ENCODE measurements around the gene PCDH1. TPM values are rescaled to one million over a fixed set of nuclear protein-coding genes. Genes with fewer than 3 reads are reported as not detected.
A peak's percentile ranks its signal among the peaks of the same experiment; 100 is the strongest.

PCDH1 gene
- total RNA-seq, 1 experiment from 2014 or later = 127 TPM

DNA sequence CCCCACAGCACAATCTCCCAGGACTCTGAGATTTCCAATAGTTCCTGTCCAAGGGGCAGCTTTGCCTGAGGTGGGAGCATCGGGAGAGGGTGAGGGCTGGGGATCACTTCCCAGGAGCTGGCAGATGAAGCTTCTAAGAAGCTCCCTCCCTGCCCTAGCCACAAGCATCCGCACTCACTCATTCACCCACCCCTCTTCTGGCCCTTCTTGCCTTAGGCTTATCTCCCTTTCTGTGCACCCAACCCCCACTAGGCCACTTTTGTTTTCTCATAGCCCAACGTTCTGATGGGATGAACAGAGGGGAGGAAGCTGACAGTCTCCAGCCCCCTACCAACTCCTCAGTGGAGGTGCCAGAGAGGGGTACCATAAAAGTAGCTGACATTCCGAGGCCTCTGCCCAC is 3.7 kb upstream of the PCDH1 start:
- no peak overlapping the region for H3K56ac ChIP-seq (ENCODE audit: insufficient read length, low read depth, low read length)
- no peak overlapping the region for H3K14ac ChIP-seq (ENCODE audit: insufficient read depth, low read length)
- no peaks in the 10 kb centered on the region for H4K20me1 ChIP-seq (ENCODE audit: control insufficient read depth, insufficient read depth, insufficient read length)
- H3K23ac ChIP-seq (ENCODE audit: insufficient read length, low read depth, low read length) = no peak overlapping the region
- H3T11ph ChIP-seq (ENCODE audit: low read length) = no peak overlapping the region
- Mint-ChIP-seq H3K36me3 (ENCODE audit: insufficient read depth in 1 of 3, low read depth in 3 of 3) (peaks cover 6 to 8% (median 6%) of the 10 kb centered on the region in 3 experiments), H3K27me3 (ENCODE audit: low read depth) (peaks cover 25% of the 10 kb centered on the region), H3K4me3 (peak overlapping the region; percentile 62 to 75), H3K4me1 (peaks cover 52 to 53% of the 10 kb centered on the region in 2 experiments), H3K27ac (peak overlapping the region in 1 of 3 experiments; percentile 81; a peak in 1 of 7 replicates), H3K9me3 (no peaks in the 10 kb centered on the region; a peak in 2 of 5 replicates)
- no peaks in the 10 kb centered on the region; the same call in 1 of the 2 replicates for H3K27me3 ChIP-seq (ENCODE audit: insufficient read depth, low read length)
- H3K79me2 ChIP-seq (ENCODE audit: insufficient read depth, low read length) = peaks cover 10% of the 10 kb centered on the region
- no peak overlapping the region for H3K18ac ChIP-seq (ENCODE audit: insufficient read length, low read depth, low read length)
- DNase-seq = peak; percentile 51
- H3K4me1 ChIP-seq (ENCODE audit: insufficient read depth, low read length) = peaks cover 20% of the 10 kb centered on the region; the same call in 1 of the 2 replicates
- peak overlapping the region; percentile 72 for H3K4me2 ChIP-seq (ENCODE audit: insufficient read depth, insufficient read length, low read length)
- H4K91ac ChIP-seq (ENCODE audit: insufficient read length, low read depth, low read length) = no peak overlapping the region
- H3K23me2 ChIP-seq (ENCODE audit: insufficient read length, low read depth, low read length, poor library complexity, severe bottlenecking) = peaks cover 23% of the 10 kb centered on the region
- no peak overlapping the region for H2BK15ac ChIP-seq (ENCODE audit: low read depth, low read length)
- H3K79me1 ChIP-seq (ENCODE audit: insufficient read depth, low read depth, low read length, poor library complexity, severe bottlenecking) = no peaks in the 10 kb centered on the region
- TF ChIP-seq, protein P1, sequence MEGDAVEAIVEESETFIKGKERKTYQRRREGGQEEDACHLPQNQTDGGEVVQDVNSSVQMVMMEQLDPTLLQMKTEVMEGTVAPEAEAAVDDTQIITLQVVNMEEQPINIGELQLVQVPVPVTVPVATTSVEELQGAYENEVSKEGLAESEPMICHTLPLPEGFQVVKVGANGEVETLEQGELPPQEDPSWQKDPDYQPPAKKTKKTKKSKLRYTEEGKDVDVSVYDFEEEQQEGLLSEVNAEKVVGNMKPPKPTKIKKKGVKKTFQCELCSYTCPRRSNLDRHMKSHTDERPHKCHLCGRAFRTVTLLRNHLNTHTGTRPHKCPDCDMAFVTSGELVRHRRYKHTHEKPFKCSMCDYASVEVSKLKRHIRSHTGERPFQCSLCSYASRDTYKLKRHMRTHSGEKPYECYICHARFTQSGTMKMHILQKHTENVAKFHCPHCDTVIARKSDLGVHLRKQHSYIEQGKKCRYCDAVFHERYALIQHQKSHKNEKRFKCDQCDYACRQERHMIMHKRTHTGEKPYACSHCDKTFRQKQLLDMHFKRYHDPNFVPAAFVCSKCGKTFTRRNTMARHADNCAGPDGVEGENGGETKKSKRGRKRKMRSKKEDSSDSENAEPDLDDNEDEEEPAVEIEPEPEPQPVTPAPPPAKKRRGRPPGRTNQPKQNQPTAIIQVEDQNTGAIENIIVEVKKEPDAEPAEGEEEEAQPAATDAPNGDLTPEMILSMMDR (conservative IDR thresholded peaks at IDR 0.05) = no peak
- no peak overlapping the region for H2AK5ac ChIP-seq (ENCODE audit: insufficient read length, low read length)
- no peaks in the 10 kb centered on the region for H3K9me3 ChIP-seq (ENCODE audit: control insufficient read depth, low read depth, low read length)
- H3K9ac ChIP-seq (ENCODE audit: extremely low read depth, insufficient read length, low read length) = no peak overlapping the region
- no peak overlapping the region for H2BK5ac ChIP-seq (ENCODE audit: insufficient read length, low read length)
- no peak overlapping the region for H2BK120ac ChIP-seq (ENCODE audit: low read depth, low read length, poor library complexity, severe bottlenecking)
- H3K4ac ChIP-seq (ENCODE audit: low read depth, low read length) = no peak overlapping the region
- H2AFZ ChIP-seq (ENCODE audit: low read length) = no peak overlapping the region
- no peak overlapping the region for H2BK12ac ChIP-seq (ENCODE audit: insufficient read length, low read depth, low read length)
- WGBS (ENCODE audit: extremely low coverage, insufficient read length, low lambda C conversion rate) = no CpG with 5 or more reads among the region's 4 CpGs
- H2BK20ac ChIP-seq (ENCODE audit: low read depth, low read length, poor library complexity, severe bottlenecking) = no peak overlapping the region
- no peak overlapping the region for H4K5ac ChIP-seq (ENCODE audit: insufficient read length, low read depth, low read length)
- H4K8ac ChIP-seq (replicated peaks; ENCODE audit: insufficient read length, low read depth, low read length) = no peak overlapping the region
- H3K27ac ChIP-seq (ENCODE audit: insufficient read length, low read depth, low read length) = no peak overlapping the region

All from H9 (cell line).